Nephron progenitor cell (in vitro differentiated cells): ENCODE results near the gene RTBDN.
A peak's percentile ranks its signal among the peaks of the same experiment; 100 is the strongest.

Experiments
- DNase-seq: peaks from one replicate; pipeline ENCODE4 v3.0.0; 2021
- H3K27ac Mint-ChIP-seq: 2 replicates; pipeline ENCODE4 v1.8.0; 2021; ENCODE audit warnings: mild to moderate bottlenecking, moderate library complexity, mixed read lengths
- H3K27me3 Mint-ChIP-seq: 2 replicates; pipeline ENCODE4 v1.8.0; 2021; ENCODE audit warnings: mild to moderate bottlenecking, low read depth, mixed read lengths; ENCODE audit not compliant: poor library complexity
- H3K36me3 Mint-ChIP-seq: 2 replicates; pipeline ENCODE4 v1.8.0; 2021; ENCODE audit warnings: low read depth, mixed read lengths
- H3K4me1 Mint-ChIP-seq: 2 replicates; pipeline ENCODE4 v1.8.0; 2021; ENCODE audit warnings: mixed read lengths
- H3K4me3 Mint-ChIP-seq: 2 replicates; pipeline ENCODE4 v1.8.0; 2021; ENCODE audit warnings: mild to moderate bottlenecking, moderate library complexity, mixed read lengths
- H3K9me3 Mint-ChIP-seq: 2 replicates; pipeline ENCODE4 v1.8.0; 2021; ENCODE audit warnings: mild to moderate bottlenecking, moderate library complexity, mixed read lengths
- CTCF ChIP-seq: fragments of 200-600 bp; sonication (generic); IDR thresholded peaks from 2 replicates; pipeline ENCODE4 v1.5.0; 2021; ENCODE audit warnings: antibody characterized with exemption

RTBDN gene

GRCh38 chr19:12815088-12815487, 19.3 kb downstream of the RTBDN start:
- H3K9me3 Mint-ChIP-seq = no peaks in the 10 kb centered on the region
- no peak overlapping the region for H3K4me3 Mint-ChIP-seq
- DNase-seq = no peak
- H3K27ac Mint-ChIP-seq = peak overlapping the region; percentile 51
- H3K4me1 Mint-ChIP-seq = no peaks in the 10 kb centered on the region
- peaks cover 2% of the 10 kb centered on the region for H3K27me3 Mint-ChIP-seq
- H3K36me3 Mint-ChIP-seq = peaks cover 27% of the 10 kb centered on the region
- no peak for TF ChIP-seq CTCF

DNA sequence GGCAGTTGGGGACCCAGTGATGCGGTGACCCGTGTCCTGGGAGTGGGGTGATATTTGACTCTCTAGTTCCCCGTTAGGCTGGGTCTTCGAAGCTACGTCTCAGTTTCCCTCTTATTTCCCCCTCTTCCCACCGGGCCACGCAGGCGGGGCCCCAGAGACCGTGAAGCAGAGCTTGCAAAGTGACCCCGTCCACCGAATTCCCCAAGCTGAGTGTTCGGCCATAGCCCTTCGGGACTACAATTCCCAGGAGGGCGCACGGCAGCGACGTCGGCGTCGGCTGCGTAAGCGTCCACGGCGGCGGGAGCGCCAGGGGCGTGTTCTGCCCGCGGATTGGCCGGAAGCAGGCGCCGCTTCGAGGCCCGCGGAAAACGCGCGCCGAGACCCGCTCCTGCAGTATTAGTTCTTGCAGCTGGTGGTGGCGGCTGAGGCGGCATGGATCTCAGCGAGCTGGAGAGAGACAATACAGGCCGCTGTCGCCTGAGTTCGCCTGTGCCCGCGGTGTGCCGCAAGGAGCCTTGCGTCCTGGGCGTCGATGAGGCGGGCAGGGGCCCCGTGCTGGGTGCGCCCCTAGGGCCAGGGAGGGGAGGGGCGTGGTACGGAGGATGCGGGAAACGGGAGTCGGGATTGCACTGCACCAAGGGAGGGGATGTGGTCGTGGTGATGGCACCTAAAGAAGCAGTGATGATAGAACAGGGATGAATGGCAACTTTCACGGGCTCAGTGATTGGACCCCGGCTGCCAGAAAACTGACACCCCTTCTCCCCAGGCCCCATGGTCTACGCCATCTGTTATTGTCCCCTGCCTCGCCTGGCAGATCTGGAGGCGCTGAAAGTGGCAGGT, 27.9 kb downstream of the RTBDN start, which contains the start of gene RNASEH2A:
Gene RNASEH2A, plus strand, starts transcription at position 343 of the 840 bp plus-strand sequence. Its CDS starts 90 bp downstream, at position 433.
- no peaks in the 10 kb centered on the region for H3K27me3 Mint-ChIP-seq
- no peak for TF ChIP-seq CTCF
- H3K4me3 Mint-ChIP-seq = peak within 1 kb of the TSS; percentile 96
- H3K4me1 Mint-ChIP-seq = peaks cover 31% of the 10 kb centered on the region
- DNase-seq = peak; percentile 90
- H3K36me3 Mint-ChIP-seq = peaks cover 19% of the 10 kb centered on the region
- no peaks in the 10 kb centered on the region for H3K9me3 Mint-ChIP-seq
- H3K27ac Mint-ChIP-seq = peak within 1 kb of the TSS; percentile 96

- H3K27me3 Mint-ChIP-seq = no peaks in the 10 kb centered on the region
- peaks cover 41% of the 10 kb centered on the region for H3K4me1 Mint-ChIP-seq
- H3K9me3 Mint-ChIP-seq = no peaks in the 10 kb centered on the region
- no peak overlapping the region for H3K4me3 Mint-ChIP-seq
- no peak overlapping the region for H3K27ac Mint-ChIP-seq
- no peak for TF ChIP-seq CTCF
- DNase-seq = no peak
- peaks cover 16% of the 10 kb centered on the region for H3K36me3 Mint-ChIP-seq
These were observed 30.3 kb downstream of the RTBDN start for GRCh38 chr19:12804051-12804450.

DNA sequence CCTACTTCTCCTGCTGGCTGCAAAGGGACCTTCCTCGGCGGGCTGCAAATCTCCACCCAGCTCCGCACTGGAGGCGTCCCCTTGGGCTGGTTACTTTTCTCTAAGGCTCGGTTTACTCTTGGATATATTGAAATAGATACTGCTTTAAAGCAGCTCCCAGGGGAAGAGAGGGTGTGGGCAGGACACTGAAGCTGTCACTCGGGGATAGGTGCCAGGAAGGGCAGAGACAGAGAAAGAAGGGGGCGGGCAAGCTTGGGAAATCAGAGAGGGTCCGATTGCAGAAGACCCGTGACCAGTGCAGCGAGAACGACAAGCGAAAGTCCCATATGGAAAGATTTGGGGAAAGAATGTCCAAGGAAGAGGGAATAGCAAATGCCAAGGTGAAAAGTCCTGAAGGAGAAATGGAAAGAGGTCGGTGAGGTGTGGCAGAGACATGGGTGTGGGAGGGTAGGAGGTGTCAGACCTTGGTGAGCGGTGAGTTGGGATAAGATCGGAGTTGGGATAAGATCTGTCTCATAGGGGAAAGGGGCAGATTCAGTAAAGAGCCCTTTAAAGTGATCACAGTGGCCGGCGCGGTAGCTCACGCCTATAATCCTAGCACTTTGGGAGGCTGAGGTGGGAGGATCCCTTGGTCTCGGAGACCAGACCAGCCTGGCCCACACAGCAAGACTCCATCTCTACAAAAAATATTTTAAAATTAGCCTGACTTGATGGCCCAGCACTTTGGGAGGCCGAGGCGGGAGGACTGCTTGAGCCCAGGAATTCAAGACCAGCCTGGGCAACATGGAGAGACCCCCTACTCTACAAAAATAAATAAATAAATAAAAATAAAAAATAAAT, 31.9 kb downstream of the RTBDN start:
- TF ChIP-seq CTCF = no peak
- Mint-ChIP-seq H3K4me1 (peaks cover 35% of the 10 kb centered on the region), H3K27ac (no peak overlapping the region), H3K9me3 (no peaks in the 10 kb centered on the region), H3K4me3 (peak overlapping the region; percentile 90), H3K36me3 (peaks cover 19% of the 10 kb centered on the region), H3K27me3 (no peaks in the 10 kb centered on the region)
- no peak for DNase-seq

- Mint-ChIP-seq H3K27me3 (no peaks in the 10 kb centered on the region), H3K4me3 (peak within 1 kb of the TSS; percentile 90), H3K9me3 (no peaks in the 10 kb centered on the region), H3K27ac (peak within 1 kb of the TSS; percentile 61), H3K4me1 (peaks cover 30% of the 10 kb centered on the region), H3K36me3 (peaks cover 27% of the 10 kb centered on the region)
- peak; percentile 88 for DNase-seq
- TF ChIP-seq CTCF = no peak
These were observed 32.7 kb downstream of the RTBDN start, which contains the start of the genes PRDX2 and THSD8 for GRCh38 chr19:12801466-12802266. Gene PRDX2, minus strand, starts transcription at chr19:12801800. Its CDS starts 539 bp downstream, at chr19:12801261. Gene THSD8, plus strand, starts transcription at chr19:12802069. Its CDS starts 3 bp downstream, at chr19:12802072.
